ENCODE results near the gene RAPGEF2.

DNA sequence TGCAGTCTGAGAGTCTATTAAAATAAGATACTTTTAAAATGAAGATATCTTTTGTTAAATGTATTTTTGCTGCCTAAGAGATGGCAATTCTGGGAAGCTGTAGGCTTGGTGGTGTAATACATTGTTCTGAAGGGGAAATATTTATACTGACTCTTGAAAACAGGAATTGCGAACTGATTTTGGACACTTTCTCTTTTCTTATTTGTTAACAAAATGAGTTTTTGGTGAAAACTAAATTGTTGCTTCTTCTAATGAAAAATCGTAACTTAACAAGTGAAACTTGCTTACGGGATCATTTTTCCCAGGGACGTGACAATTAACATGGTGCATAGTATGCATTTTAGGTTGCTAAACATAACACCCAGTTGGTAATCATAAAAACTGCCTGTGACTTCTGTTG, 71.0 kb downstream of the RAPGEF2 start:
- TF ChIP-seq SUZ12 (IDR thresholded peaks at IDR 0.05; ENCODE audit: extremely low read depth, insufficient read depth, insufficient read length), result no peak
- TF ChIP-seq ZNF274 (IDR thresholded peaks at IDR 0.05; ENCODE audit: low read depth, low read length), result no peak
- TF ChIP-seq YY1 (IDR thresholded peaks at IDR 0.05; ENCODE audit: insufficient read depth, insufficient read length), result no peak
